ENCODE data around the gene MRS2.

DNA sequence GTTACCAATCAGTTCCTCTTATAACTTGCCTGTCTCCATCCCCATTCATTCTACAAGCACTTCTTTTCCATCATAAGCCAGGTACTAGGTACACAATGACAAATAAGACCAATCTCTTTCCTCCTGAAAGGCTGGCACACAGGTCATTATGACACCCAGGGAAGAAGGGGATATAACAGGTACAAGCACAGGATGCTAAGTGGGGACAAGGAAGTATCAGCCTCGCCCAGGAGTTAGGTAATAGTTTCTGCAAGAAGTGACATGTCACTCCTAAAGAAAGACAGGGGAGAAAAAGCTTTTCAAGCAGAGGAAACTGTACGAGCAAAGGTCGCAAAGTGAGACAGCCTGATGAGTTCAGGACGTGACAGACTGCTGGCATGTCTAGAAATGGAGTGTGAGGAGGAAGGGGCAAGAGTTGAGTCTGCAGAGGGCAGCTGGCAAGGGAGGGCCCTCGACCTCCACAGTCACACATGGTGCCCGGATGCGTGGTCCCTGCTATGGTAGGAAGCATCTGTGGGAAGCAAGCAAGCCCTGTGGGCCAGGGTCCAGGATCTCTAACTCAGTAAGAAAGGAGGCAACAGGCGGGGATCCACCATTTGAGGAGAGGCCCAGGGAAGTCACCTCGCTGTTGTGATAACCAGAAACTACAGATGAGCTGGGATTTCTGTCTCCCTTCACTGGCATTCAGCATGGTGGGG lies 46.2 kb downstream of the MRS2 start:
- TF ChIP-seq, protein P1, sequence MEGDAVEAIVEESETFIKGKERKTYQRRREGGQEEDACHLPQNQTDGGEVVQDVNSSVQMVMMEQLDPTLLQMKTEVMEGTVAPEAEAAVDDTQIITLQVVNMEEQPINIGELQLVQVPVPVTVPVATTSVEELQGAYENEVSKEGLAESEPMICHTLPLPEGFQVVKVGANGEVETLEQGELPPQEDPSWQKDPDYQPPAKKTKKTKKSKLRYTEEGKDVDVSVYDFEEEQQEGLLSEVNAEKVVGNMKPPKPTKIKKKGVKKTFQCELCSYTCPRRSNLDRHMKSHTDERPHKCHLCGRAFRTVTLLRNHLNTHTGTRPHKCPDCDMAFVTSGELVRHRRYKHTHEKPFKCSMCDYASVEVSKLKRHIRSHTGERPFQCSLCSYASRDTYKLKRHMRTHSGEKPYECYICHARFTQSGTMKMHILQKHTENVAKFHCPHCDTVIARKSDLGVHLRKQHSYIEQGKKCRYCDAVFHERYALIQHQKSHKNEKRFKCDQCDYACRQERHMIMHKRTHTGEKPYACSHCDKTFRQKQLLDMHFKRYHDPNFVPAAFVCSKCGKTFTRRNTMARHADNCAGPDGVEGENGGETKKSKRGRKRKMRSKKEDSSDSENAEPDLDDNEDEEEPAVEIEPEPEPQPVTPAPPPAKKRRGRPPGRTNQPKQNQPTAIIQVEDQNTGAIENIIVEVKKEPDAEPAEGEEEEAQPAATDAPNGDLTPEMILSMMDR (IDR thresholded peaks at IDR 0.05) = no peak
- no peak for TF ChIP-seq POLR2A (IDR thresholded peaks at IDR 0.05)
